Activated naive CD4-positive, alpha-beta T cell treated with anti-CD3 and anti-CD28 coated beads, Interleukin-2, amount 50 U/mL, for 24 hours (primary cell): ENCODE measurements around the gene SRSF3.

Source experiments
- H3K27ac Mint-ChIP-seq: one replicate; pipeline ENCODE4 v1.8.0; 2021; ENCODE audit warnings: mild to moderate bottlenecking, mixed read lengths
- H3K27me3 Mint-ChIP-seq: one replicate; pipeline ENCODE4 v1.8.0; 2021; ENCODE audit warnings: mixed read lengths
- H3K36me3 Mint-ChIP-seq: one replicate; pipeline ENCODE4 v1.8.0; 2021; ENCODE audit warnings: mixed read lengths
- H3K4me1 Mint-ChIP-seq: one replicate; pipeline ENCODE4 v1.8.0; 2021; ENCODE audit warnings: mixed read lengths
- H3K4me3 Mint-ChIP-seq: one replicate; pipeline ENCODE4 v1.8.0; 2021; ENCODE audit warnings: mild to moderate bottlenecking, mixed read lengths
- H3K9me3 Mint-ChIP-seq: one replicate; pipeline ENCODE4 v1.8.0; 2021; ENCODE audit warnings: mixed read lengths

SRSF3 gene

GRCh38 chr6:36594029-36594815 lies at the start of gene SRSF3:
Gene SRSF3, plus strand, starts transcription at chr6:36594362. Its CDS starts 2,401 bp downstream, at chr6:36596763.
- peak within 1 kb of the TSS; percentile 96 for H3K4me3 Mint-ChIP-seq
- peak within 1 kb of the TSS; percentile 99 for H3K27ac Mint-ChIP-seq
- H3K36me3 Mint-ChIP-seq = peaks cover 35% of the 10 kb centered on the region
- H3K27me3 Mint-ChIP-seq = no peaks in the 10 kb centered on the region
- peaks cover 35% of the 10 kb centered on the region for H3K4me1 Mint-ChIP-seq
- no peaks in the 10 kb centered on the region for H3K9me3 Mint-ChIP-seq

- Mint-ChIP-seq H3K9me3 (no peaks in the 10 kb centered on the region), H3K27me3 (no peaks in the 10 kb centered on the region), H3K4me1 (peaks cover 65% of the 10 kb centered on the region), H3K4me3 (peak overlapping the region; percentile 95), H3K36me3 (peaks cover 2% of the 10 kb centered on the region), H3K27ac (peak overlapping the region; percentile 99)
Measured at GRCh38 chr6:36545767-36546307, 48.3 kb upstream of the SRSF3 start.

GRCh38 chr6:36546308-36546919 lies 47.7 kb upstream of the SRSF3 start:
- H3K4me1 Mint-ChIP-seq = peaks cover 60% of the 10 kb centered on the region
- peak overlapping the region; percentile 95 for H3K4me3 Mint-ChIP-seq
- no peaks in the 10 kb centered on the region for H3K9me3 Mint-ChIP-seq
- peak overlapping the region; percentile 99 for H3K27ac Mint-ChIP-seq
- peaks cover 2% of the 10 kb centered on the region for H3K36me3 Mint-ChIP-seq
- H3K27me3 Mint-ChIP-seq = no peaks in the 10 kb centered on the region

- Mint-ChIP-seq H3K27me3 (no peaks in the 10 kb centered on the region), H3K4me3 (peak within 1 kb of the TSS; percentile 95), H3K36me3 (peaks cover 2% of the 10 kb centered on the region), H3K4me1 (peaks cover 53% of the 10 kb centered on the region), H3K9me3 (no peaks in the 10 kb centered on the region), H3K27ac (peak within 1 kb of the TSS; percentile 99)
Measured at GRCh38 chr6:36546920-36547645, 47.1 kb upstream of the SRSF3 start, which contains the start of gene STK38. Gene STK38, minus strand, starts transcription at chr6:36547479. Its CDS starts 7,277 bp downstream, at chr6:36540202.

- no peaks in the 10 kb centered on the region for H3K27me3 Mint-ChIP-seq
- H3K9me3 Mint-ChIP-seq = no peaks in the 10 kb centered on the region
- peaks cover 2% of the 10 kb centered on the region for H3K36me3 Mint-ChIP-seq
- H3K27ac Mint-ChIP-seq = peak overlapping the region; percentile 99
- peaks cover 51% of the 10 kb centered on the region for H3K4me1 Mint-ChIP-seq
- peak overlapping the region; percentile 95 for H3K4me3 Mint-ChIP-seq
Measured at GRCh38 chr6:36547646-36548400, 46.3 kb upstream of the SRSF3 start.

GRCh38 chr6:36548401-36548743 lies 45.8 kb upstream of the SRSF3 start:
- peak overlapping the region; percentile 76 for H3K27ac Mint-ChIP-seq
- H3K4me3 Mint-ChIP-seq = peak overlapping the region; percentile 65
- H3K36me3 Mint-ChIP-seq = peaks cover 2% of the 10 kb centered on the region
- H3K9me3 Mint-ChIP-seq = no peaks in the 10 kb centered on the region
- H3K27me3 Mint-ChIP-seq = no peaks in the 10 kb centered on the region
- peaks cover 47% of the 10 kb centered on the region for H3K4me1 Mint-ChIP-seq

GRCh38 chr6:36550473-36551000 lies 43.6 kb upstream of the SRSF3 start:
- peaks cover 32% of the 10 kb centered on the region for H3K4me1 Mint-ChIP-seq
- no peaks in the 10 kb centered on the region for H3K9me3 Mint-ChIP-seq
- no peak overlapping the region for H3K4me3 Mint-ChIP-seq
- no peak overlapping the region for H3K27ac Mint-ChIP-seq
- no peaks in the 10 kb centered on the region for H3K27me3 Mint-ChIP-seq
- no peaks in the 10 kb centered on the region for H3K36me3 Mint-ChIP-seq

- Mint-ChIP-seq H3K4me3 (no peak overlapping the region), H3K27ac (no peak overlapping the region), H3K4me1 (peaks cover under 1% of the 10 kb centered on the region), H3K9me3 (no peaks in the 10 kb centered on the region), H3K27me3 (no peaks in the 10 kb centered on the region), H3K36me3 (no peaks in the 10 kb centered on the region)
Measured at GRCh38 chr6:36555750-36556252, 38.4 kb upstream of the SRSF3 start.

- no peak overlapping the region for H3K4me3 Mint-ChIP-seq
Measured at GRCh38 chr6:36556281-36556680, 37.9 kb upstream of the SRSF3 start.

GRCh38 chr6:36559011-36559793 lies 35.0 kb upstream of the SRSF3 start:
- H3K4me3 Mint-ChIP-seq = no peak overlapping the region
- H3K27ac Mint-ChIP-seq = no peak overlapping the region
- H3K27me3 Mint-ChIP-seq = no peaks in the 10 kb centered on the region
- no peaks in the 10 kb centered on the region for H3K9me3 Mint-ChIP-seq
- no peaks in the 10 kb centered on the region for H3K36me3 Mint-ChIP-seq
- H3K4me1 Mint-ChIP-seq = no peaks in the 10 kb centered on the region

More at GRCh38 chr6:36556281-36556680, 37.9 kb upstream of the SRSF3 start:
- Mint-ChIP-seq H3K27me3 (no peaks in the 10 kb centered on the region), H3K9me3 (no peaks in the 10 kb centered on the region), H3K36me3 (no peaks in the 10 kb centered on the region), H3K27ac (no peak overlapping the region), H3K4me1 (no peaks in the 10 kb centered on the region)

GRCh38 chr6:36560822-36561221 lies 33.3 kb upstream of the SRSF3 start:
- no peaks in the 10 kb centered on the region for H3K4me1 Mint-ChIP-seq
- H3K27ac Mint-ChIP-seq = no peak overlapping the region
- no peaks in the 10 kb centered on the region for H3K36me3 Mint-ChIP-seq
- H3K9me3 Mint-ChIP-seq = no peaks in the 10 kb centered on the region
- no peak overlapping the region for H3K4me3 Mint-ChIP-seq
- no peaks in the 10 kb centered on the region for H3K27me3 Mint-ChIP-seq

- no peaks in the 10 kb centered on the region for H3K9me3 Mint-ChIP-seq
- H3K36me3 Mint-ChIP-seq = no peaks in the 10 kb centered on the region
- no peak overlapping the region for H3K4me3 Mint-ChIP-seq
- no peak overlapping the region for H3K27ac Mint-ChIP-seq
- H3K4me1 Mint-ChIP-seq = no peaks in the 10 kb centered on the region
- no peaks in the 10 kb centered on the region for H3K27me3 Mint-ChIP-seq
Measured at GRCh38 chr6:36563237-36563927, 30.8 kb upstream of the SRSF3 start.

GRCh38 chr6:36563928-36564284 lies 30.3 kb upstream of the SRSF3 start:
- Mint-ChIP-seq H3K4me1 (no peaks in the 10 kb centered on the region), H3K9me3 (no peaks in the 10 kb centered on the region), H3K27ac (no peak overlapping the region), H3K27me3 (no peaks in the 10 kb centered on the region), H3K4me3 (no peak overlapping the region), H3K36me3 (no peaks in the 10 kb centered on the region)

- no peaks in the 10 kb centered on the region for H3K9me3 Mint-ChIP-seq
- H3K4me3 Mint-ChIP-seq = no peak overlapping the region
- no peaks in the 10 kb centered on the region for H3K27me3 Mint-ChIP-seq
- H3K36me3 Mint-ChIP-seq = no peaks in the 10 kb centered on the region
- no peaks in the 10 kb centered on the region for H3K4me1 Mint-ChIP-seq
- no peak overlapping the region for H3K27ac Mint-ChIP-seq
Measured at GRCh38 chr6:36566418-36566905, 27.7 kb upstream of the SRSF3 start.
